Measurements from ENCODE around the gene DTX3. TPM values are rescaled to one million over a fixed set of nuclear protein-coding genes. Genes with fewer than 3 reads are reported as not detected.

DTX3 gene
- total RNA-seq, 1 experiment from 2014 or later: 67.5 TPM

GRCh38 chr12:57628280-57629191, 23.9 kb downstream of the DTX3 start:
- Histone ChIP-seq H2BK20ac (ENCODE audit: low read depth, low read length, poor library complexity, severe bottlenecking) (no peak overlapping the region), H3K27ac (ENCODE audit: insufficient read length, low read depth, low read length) (no peak overlapping the region), H3K23me2 (ENCODE audit: insufficient read length, low read depth, low read length, poor library complexity, severe bottlenecking) (peaks cover 23% of the 10 kb centered on the region), H2BK120ac (ENCODE audit: low read depth, low read length, poor library complexity, severe bottlenecking) (no peak overlapping the region), H3K23ac (ENCODE audit: insufficient read length, low read depth, low read length) (no peak overlapping the region), H2AK5ac (ENCODE audit: insufficient read length, low read length) (no peak overlapping the region), H3K56ac (ENCODE audit: insufficient read length, low read depth, low read length) (no peak overlapping the region), H3K27me3 (ENCODE audit: insufficient read depth, low read length) (peaks cover 85% of the 10 kb centered on the region), H2BK12ac (ENCODE audit: insufficient read length, low read depth, low read length) (no peak overlapping the region), H3K9me3 (ENCODE audit: control insufficient read depth, low read depth, low read length) (no peaks in the 10 kb centered on the region), H4K20me1 (ENCODE audit: control insufficient read depth, insufficient read depth, insufficient read length) (peaks cover 3% of the 10 kb centered on the region), H3K79me1 (ENCODE audit: insufficient read depth, low read depth, low read length, poor library complexity, severe bottlenecking) (no peaks in the 10 kb centered on the region), H4K5ac (ENCODE audit: insufficient read length, low read depth, low read length) (no peak overlapping the region), H3K4me2 (ENCODE audit: insufficient read depth, insufficient read length, low read length) (peak overlapping the region; percentile 26), H3K4me1 (ENCODE audit: insufficient read depth, low read length) (no peaks in the 10 kb centered on the region; the same call in 1 of the 2 replicates), H2AFZ (ENCODE audit: low read length) (no peak overlapping the region), H3T11ph (ENCODE audit: low read length) (no peak overlapping the region), H3K79me2 (ENCODE audit: insufficient read depth, low read length) (no peaks in the 10 kb centered on the region), H4K8ac (replicated peaks; ENCODE audit: insufficient read length, low read depth, low read length) (no peak overlapping the region), H4K91ac (ENCODE audit: insufficient read length, low read depth, low read length) (no peak overlapping the region), H2BK15ac (ENCODE audit: low read depth, low read length) (no peak overlapping the region), H2BK5ac (ENCODE audit: insufficient read length, low read length) (no peak overlapping the region), H3K18ac (ENCODE audit: insufficient read length, low read depth, low read length) (no peak overlapping the region), H3K4ac (ENCODE audit: low read depth, low read length) (no peak overlapping the region), H3K9ac (ENCODE audit: extremely low read depth, insufficient read length, low read length) (no peak overlapping the region), H3K14ac (ENCODE audit: insufficient read depth, low read length) (no peak overlapping the region)
- Mint-ChIP-seq H3K27ac (no peak overlapping the region), H3K36me3 (ENCODE audit: insufficient read depth in 1 of 3, low read depth in 3 of 3) (no peaks in the 10 kb centered on the region; a peak in 2 of 7 replicates), H3K4me3 (peak overlapping the region in 1 of 2 experiments; percentile 72; a peak in 2 of 5 replicates), H3K27me3 (ENCODE audit: low read depth) (peaks cover 92% of the 10 kb centered on the region), H3K9me3 (no peaks in the 10 kb centered on the region), H3K4me1 (peaks cover 11 to 34% of the 10 kb centered on the region in 2 experiments)
- TF ChIP-seq CTCF (conservative IDR thresholded peaks at IDR 0.05): no peak
- no CpG with 5 or more reads among the region's 29 CpGs for WGBS (ENCODE audit: extremely low coverage, insufficient read length, low lambda C conversion rate)
- DNase-seq: peak; percentile 31
